Measurements from ENCODE around the gene KLK4. TPM values are rescaled to one million over a fixed set of nuclear protein-coding genes. Genes with fewer than 3 reads are reported as not detected.

KLK4 gene
- total RNA-seq, 4 donors from 2014 or later, result not detected

DNA sequence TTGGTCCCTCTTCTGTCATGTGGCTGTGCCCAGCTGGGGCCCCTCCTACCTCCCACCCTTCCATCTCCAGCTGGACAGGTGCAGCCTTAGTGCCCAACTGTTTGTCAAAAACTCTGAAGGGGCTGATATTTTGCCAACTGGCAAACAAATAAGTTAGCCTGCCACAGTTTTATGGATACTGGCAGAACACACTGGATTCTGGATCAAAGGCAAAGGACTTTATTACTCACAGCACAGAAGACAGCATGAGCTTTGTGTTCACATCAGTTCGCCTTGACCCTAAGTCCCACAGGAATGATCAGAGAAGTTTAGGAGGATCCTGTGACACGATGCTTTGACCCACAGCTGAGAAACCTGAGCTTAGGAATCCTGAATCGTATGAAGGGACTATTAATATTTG is 21.6 kb downstream of the KLK4 start:
- intact Hi-C loops (cut with DNase I), result no loop called here
- Histone ChIP-seq H3K27me3 (peaks cover 0 to 73% (median 0%) of the 10 kb centered on the region in 4 donors), H3K27ac (no peak overlapping the region), H3K36me3 (no peaks in the 10 kb centered on the region), H3K9me3 (no peaks in the 10 kb centered on the region), H3K4me1 (no peaks in the 10 kb centered on the region), H3K4me3 (no peak overlapping the region)
- TF ChIP-seq CTCF (IDR thresholded peaks at IDR 0.05) (no peak), POLR2A (IDR thresholded peaks at IDR 0.05) (no peak)
- DNase-seq, result no peak
- 45 to 61% methylated on average over 3 of the region's 3 CpGs for WGBS, 2 donors

DNA sequence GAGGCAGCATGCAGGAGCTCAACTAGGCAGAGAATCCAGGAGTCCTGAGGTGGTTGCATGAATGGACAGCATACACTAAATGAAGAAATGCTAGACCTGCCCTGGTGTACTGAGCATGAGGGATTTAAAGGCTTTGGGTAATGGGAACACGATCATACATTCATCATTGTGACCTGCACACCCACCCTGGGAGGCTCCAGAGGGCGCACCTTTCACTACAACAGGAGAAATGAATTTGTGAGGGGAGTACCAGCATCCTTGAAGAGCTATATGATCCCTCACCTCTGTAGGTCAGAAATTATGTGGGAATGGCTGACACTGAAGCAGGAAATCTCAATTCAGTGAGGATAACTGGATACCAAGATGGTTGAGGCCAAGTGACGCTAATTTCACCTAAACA is 29.0 kb downstream of the KLK4 start:
- intact Hi-C loops (cut with DNase I), result no loop called here
- peaks cover 0 to 80% (median 0%) of the 10 kb centered on the region in 4 donors for H3K27me3 ChIP-seq
- no peak overlapping the region for H3K27ac ChIP-seq
- no peak for DNase-seq
- H3K9me3 ChIP-seq, result no peaks in the 10 kb centered on the region
- TF ChIP-seq CTCF (IDR thresholded peaks at IDR 0.05) (no peak), POLR2A (IDR thresholded peaks at IDR 0.05) (no peak)
- no peak overlapping the region for H3K4me3 ChIP-seq
- H3K36me3 ChIP-seq, result no peaks in the 10 kb centered on the region
- H3K4me1 ChIP-seq, result no peaks in the 10 kb centered on the region
- 67 to 70% methylated on average over 3 of the region's 3 CpGs for WGBS, 2 donors

DNA sequence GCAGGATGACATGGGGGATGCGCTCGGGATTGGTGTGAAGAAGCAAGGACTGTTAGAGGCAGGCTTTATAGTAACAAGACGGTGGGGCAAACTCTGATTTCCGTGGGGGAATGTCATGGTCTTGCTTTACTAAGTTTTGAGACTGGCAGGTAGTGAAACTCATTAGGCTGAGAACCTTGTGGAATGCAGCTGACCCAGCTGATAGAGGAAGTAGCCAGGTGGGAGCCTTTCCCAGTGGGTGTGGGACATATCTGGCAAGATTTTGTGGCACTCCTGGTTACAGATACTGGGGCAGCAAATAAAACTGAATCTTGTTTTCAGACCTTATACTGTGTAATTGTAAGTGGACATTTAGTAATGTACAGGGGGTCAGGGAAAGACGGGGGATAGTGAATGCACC is 31.0 kb downstream of the KLK4 start:
- intact Hi-C loops (cut with DNase I), result no loop called here
- Histone ChIP-seq H3K4me1 (no peaks in the 10 kb centered on the region), H3K4me3 (no peak overlapping the region), H3K27ac (no peak overlapping the region), H3K27me3 (peaks cover 0 to 87% (median 0%) of the 10 kb centered on the region in 4 donors), H3K36me3 (no peaks in the 10 kb centered on the region), H3K9me3 (no peaks in the 10 kb centered on the region)
- no peak for TF ChIP-seq POLR2A (IDR thresholded peaks at IDR 0.05)
- TF ChIP-seq CTCF (IDR thresholded peaks at IDR 0.05), result no peak
- DNase-seq, result no peak
- 66 to 69% methylated on average over 5 of the region's 5 CpGs for WGBS, 2 donors

GRCh38 chr19:50878851-50879250 is 32.3 kb downstream of the KLK4 start:
- Histone ChIP-seq H3K27me3 (peaks cover 0 to 89% (median 0%) of the 10 kb centered on the region in 4 donors), H3K27ac (no peak overlapping the region), H3K36me3 (no peaks in the 10 kb centered on the region), H3K4me1 (no peaks in the 10 kb centered on the region), H3K9me3 (no peaks in the 10 kb centered on the region), H3K4me3 (no peak overlapping the region)
- intact Hi-C loops (cut with DNase I), result no loop called here
- no peak for TF ChIP-seq CTCF (IDR thresholded peaks at IDR 0.05)
- DNase-seq, result no peak
- WGBS, 2 donors, result 56 to 67% methylated on average over 4 to 5 of the region's 5 CpGs

DNA sequence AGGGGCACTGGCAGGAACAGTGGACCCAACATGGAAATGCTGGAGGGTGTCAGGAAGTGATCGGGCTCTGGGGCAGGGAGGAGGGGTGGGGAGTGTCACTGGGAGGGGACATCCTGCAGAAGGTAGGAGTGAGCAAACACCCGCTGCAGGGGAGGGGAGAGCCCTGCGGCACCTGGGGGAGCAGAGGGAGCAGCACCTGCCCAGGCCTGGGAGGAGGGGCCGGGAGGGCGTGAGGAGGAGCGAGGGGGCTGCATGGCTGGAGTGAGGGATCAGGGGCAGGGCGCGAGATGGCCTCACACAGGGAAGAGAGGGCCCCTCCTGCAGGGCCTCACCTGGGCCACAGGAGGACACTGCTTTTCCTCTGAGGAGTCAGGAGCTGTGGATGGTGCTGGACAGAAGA is 33.9 kb downstream of the KLK4 start:
- H3K36me3 ChIP-seq, result no peaks in the 10 kb centered on the region
- TF ChIP-seq POLR2A (IDR thresholded peaks at IDR 0.05) (no peak), CTCF (IDR thresholded peaks at IDR 0.05) (no peak)
- H3K27me3 ChIP-seq, result peaks cover 0 to 94% (median 0%) of the 10 kb centered on the region in 4 donors
- no peak overlapping the region for H3K4me3 ChIP-seq
- DNase-seq, result no peak
- H3K27ac ChIP-seq, result no peak overlapping the region
- WGBS, 2 donors, result 19 to 32% methylated on average over 4 to 8 of the region's 8 CpGs
- no peaks in the 10 kb centered on the region for H3K9me3 ChIP-seq
- no peaks in the 10 kb centered on the region for H3K4me1 ChIP-seq
- intact Hi-C loops (cut with DNase I), result no loop called here
